Activated naive CD4-positive, alpha-beta T cell treated with anti-CD3 and anti-CD28 coated beads, Interleukin-2, amount 10 ng/mL, durations not matched to agents 7 days and 5 days (primary cell): ENCODE data around the gene RLF.

Source experiments
- CTCF ChIA-PET: fragments of 350-600 bp; sonication (Branson Sonifier 250); formaldehyde crosslinking; loops from one replicate; lab custom pipeline; 2021; ENCODE audit warnings: antibody characterized with exemption; lab: Charles Lee
- DNase-seq: peaks from one replicate; pipeline ENCODE4 v3.0.0-alpha.2; 2020
- H3K27ac Mint-ChIP-seq: one replicate; pipeline ENCODE4 v1.8.0; 2021; ENCODE audit warnings: mild to moderate bottlenecking, moderate library complexity, mixed read lengths
- H3K27me3 Mint-ChIP-seq: one replicate; pipeline ENCODE4 v1.8.0; 2021; ENCODE audit warnings: mild to moderate bottlenecking, mixed read lengths
- H3K36me3 Mint-ChIP-seq: one replicate; pipeline ENCODE4 v1.8.0; 2021; ENCODE audit warnings: mixed read lengths
- H3K4me1 Mint-ChIP-seq: one replicate; pipeline ENCODE4 v1.8.0; 2021; ENCODE audit warnings: mixed read lengths
- H3K4me3 Mint-ChIP-seq: one replicate; pipeline ENCODE4 v1.8.0; 2021; ENCODE audit warnings: mild to moderate bottlenecking, moderate library complexity, mixed read lengths
- H3K9me3 Mint-ChIP-seq: one replicate; pipeline ENCODE4 v1.8.0; 2021; ENCODE audit warnings: mixed read lengths

The RLF gene

GRCh38 chr1:40276122-40276521 is 114.9 kb downstream of the RLF start:
- Mint-ChIP-seq H3K4me1 (no peaks in the 10 kb centered on the region), H3K27me3 (no peaks in the 10 kb centered on the region), H3K4me3 (no peak overlapping the region), H3K9me3 (no peaks in the 10 kb centered on the region), H3K36me3 (peaks cover 34% of the 10 kb centered on the region), H3K27ac (no peak overlapping the region)
- CTCF ChIA-PET, result no interaction called here
- no peak for DNase-seq

- Mint-ChIP-seq H3K4me3 (no peak overlapping the region), H3K27me3 (no peaks in the 10 kb centered on the region), H3K36me3 (peaks cover 19% of the 10 kb centered on the region), H3K9me3 (no peaks in the 10 kb centered on the region), H3K27ac (no peak overlapping the region), H3K4me1 (no peaks in the 10 kb centered on the region)
- no peak for DNase-seq
- CTCF ChIA-PET, result interaction anchor here (1.1 to 2.2 kb wide), 5 partner anchors 33 to 568 kb away, joined by 3 to 9 read pairs (median 4); no protein-coding TSS in a partner anchor
Observed at GRCh38 chr1:40281853-40282252, 120.7 kb downstream of the RLF start.
